Mesothelial cell of epicardium (in vitro differentiated cells): ENCODE results near the gene BCL2L12. TPM values are rescaled to one million over a fixed set of nuclear protein-coding genes. Genes with fewer than 3 reads are reported as not detected.

ENCODE experiments used
- DNase-seq, 2 experiments: peaks; one replicate each; pipeline ENCODE4 v3.0.0; 2021; ENCODE audit warnings: low spot score in 2 of 2; ENCODE audit not compliant: unreplicated experiment in 2 of 2
- H3K27ac Mint-ChIP-seq: 2 replicates; pipeline ENCODE4 v1.8.0; 2021; ENCODE audit warnings: mixed read lengths
- H3K27me3 Mint-ChIP-seq: 2 replicates; pipeline ENCODE4 v1.8.0; 2021; ENCODE audit warnings: low read depth, mixed read lengths
- H3K36me3 Mint-ChIP-seq: 2 replicates; pipeline ENCODE4 v1.8.0; 2021; ENCODE audit warnings: mixed read lengths
- H3K4me1 Mint-ChIP-seq: 2 replicates; pipeline ENCODE4 v1.8.0; 2021; ENCODE audit warnings: mixed read lengths
- H3K4me3 Mint-ChIP-seq: 2 replicates; pipeline ENCODE4 v1.8.0; 2021; ENCODE audit warnings: mild to moderate bottlenecking, moderate library complexity, mixed read lengths
- H3K9me3 Mint-ChIP-seq: 2 replicates; pipeline ENCODE4 v1.8.0; 2021; ENCODE audit warnings: mixed read lengths
- CTCF ChIP-seq: fragments of 200-600 bp; sonication (generic); IDR thresholded peaks from one replicate; pipeline ENCODE4 v1.5.0; 2021; ENCODE audit warnings: antibody characterized with exemption; ENCODE audit not compliant: unreplicated experiment
- total RNA-seq: library from RNA; stranded (reverse); gene quantifications from 3 replicates; pipeline ENCODE4 v1.2.1, GENCODE V29; 2021

The BCL2L12 gene
- total RNA-seq, 1 donor from 2014 or later: 44.7 TPM

- no peaks in the 10 kb centered on the region for H3K27me3 Mint-ChIP-seq
These were observed 13.4 kb downstream of the BCL2L12 start for GRCh38 chr19:49678985-49679770.

GRCh38 chr19:49679771-49680413, 14.2 kb downstream of the BCL2L12 start:
- peaks cover 22% of the 10 kb centered on the region for H3K4me1 Mint-ChIP-seq
- no peaks in the 10 kb centered on the region for H3K27me3 Mint-ChIP-seq
- TF ChIP-seq CTCF: no peak
- no peak for DNase-seq
- no peaks in the 10 kb centered on the region for H3K9me3 Mint-ChIP-seq
- peak overlapping the region; percentile 91 for H3K27ac Mint-ChIP-seq
- peak overlapping the region; percentile 47 for H3K4me3 Mint-ChIP-seq
- H3K36me3 Mint-ChIP-seq: peaks cover 8% of the 10 kb centered on the region

More at GRCh38 chr19:49678985-49679770, 13.4 kb downstream of the BCL2L12 start:
- Mint-ChIP-seq H3K4me1 (peaks cover 22% of the 10 kb centered on the region), H3K36me3 (peaks cover 7% of the 10 kb centered on the region), H3K4me3 (peak overlapping the region; percentile 86), H3K27ac (peak overlapping the region; percentile 98), H3K9me3 (no peaks in the 10 kb centered on the region)
- TF ChIP-seq CTCF: no peak
- DNase-seq: no peak

- peak; percentile 98 for TF ChIP-seq CTCF
- Mint-ChIP-seq H3K36me3 (peaks cover 15% of the 10 kb centered on the region), H3K27me3 (no peaks in the 10 kb centered on the region), H3K27ac (peak overlapping the region; percentile 91), H3K4me3 (peak overlapping the region; percentile 47), H3K9me3 (no peaks in the 10 kb centered on the region), H3K4me1 (peaks cover 22% of the 10 kb centered on the region)
- peak; percentile 92 to 99 for DNase-seq
These were observed 15.0 kb downstream of the BCL2L12 start for GRCh38 chr19:49680421-49681351.

- H3K4me3 Mint-ChIP-seq: no peak overlapping the region
- H3K36me3 Mint-ChIP-seq: peaks cover 17% of the 10 kb centered on the region
- TF ChIP-seq CTCF: no peak
- no peak overlapping the region for H3K27ac Mint-ChIP-seq
- H3K4me1 Mint-ChIP-seq: peaks cover 22% of the 10 kb centered on the region
- H3K27me3 Mint-ChIP-seq: no peaks in the 10 kb centered on the region
- no peaks in the 10 kb centered on the region for H3K9me3 Mint-ChIP-seq
- no peak for DNase-seq
These were observed 16.1 kb downstream of the BCL2L12 start for GRCh38 chr19:49681830-49682229.

GRCh38 chr19:49682274-49682673, 16.5 kb downstream of the BCL2L12 start:
- TF ChIP-seq CTCF: no peak
- H3K4me3 Mint-ChIP-seq: no peak overlapping the region
- no peak for DNase-seq
- H3K27me3 Mint-ChIP-seq: no peaks in the 10 kb centered on the region
- peaks cover 22% of the 10 kb centered on the region for H3K4me1 Mint-ChIP-seq
- H3K27ac Mint-ChIP-seq: no peak overlapping the region
- H3K36me3 Mint-ChIP-seq: peaks cover 17% of the 10 kb centered on the region
- no peaks in the 10 kb centered on the region for H3K9me3 Mint-ChIP-seq
